Osteoblast (primary cell): ENCODE data around the gene TSPAN16. TPM values are rescaled to one million over a fixed set of nuclear protein-coding genes. Genes with fewer than 3 reads are reported as not detected.
A peak's percentile ranks its signal among the peaks of the same experiment; 100 is the strongest.
"Not testable (repeated sequence)": the region's sequence is repeated elsewhere in the genome, so short reads cannot be mapped to it uniquely, and the experiment has no call there.

ENCODE experiments used
- DNase-seq: peaks from one replicate; pipeline ENCODE4 v3.0.0; 2011; ENCODE audit warnings: low spot score, mixed read lengths; ENCODE audit not compliant: insufficient read length; ENCODE audit errors: missing footprints
- H2AFZ ChIP-seq: 2 replicates; pipeline ENCODE4 v1.6.0; 2011; ENCODE audit warnings: mild to moderate bottlenecking, low read length
- H3K27ac ChIP-seq: 2 replicates; pipeline ENCODE4 v1.5.1; 2011; ENCODE audit warnings: mild to moderate bottlenecking, low read depth, low read length, moderate library complexity
- H3K27me3 ChIP-seq: 2 replicates; pipeline ENCODE4 v1.6.0; 2012; ENCODE audit warnings: mild to moderate bottlenecking, control low read depth, inconsistent platforms, low read length, moderate library complexity; ENCODE audit not compliant: insufficient read depth
- H3K36me3 ChIP-seq: 2 replicates; pipeline ENCODE4 v1.5.1; 2011; ENCODE audit warnings: mild to moderate bottlenecking, low read length, control low read depth, moderate library complexity; ENCODE audit not compliant: insufficient read depth
- H3K4me1 ChIP-seq: 2 replicates; pipeline ENCODE4 v1.5.1; 2011; ENCODE audit warnings: mild to moderate bottlenecking, low read length, control low read depth, moderate library complexity; ENCODE audit not compliant: insufficient read depth
- H3K4me2 ChIP-seq: 2 replicates; pipeline ENCODE4 v1.6.0; 2011; ENCODE audit warnings: mild to moderate bottlenecking, low read length; ENCODE audit not compliant: insufficient read depth
- H3K4me3 ChIP-seq: fragments of 200-600 bp; sonication (generic); 3 replicates; pipeline ENCODE4 v1.5.1; 2012; ENCODE audit warnings: mild to moderate bottlenecking, low read length, inconsistent platforms; ENCODE audit not compliant: insufficient read depth
- H3K79me2 ChIP-seq: 2 replicates; pipeline ENCODE4 v1.6.0; 2012; ENCODE audit warnings: mild to moderate bottlenecking, low read length, control low read depth, inconsistent platforms; ENCODE audit not compliant: insufficient read depth
- H3K9me3 ChIP-seq: 2 replicates; pipeline ENCODE4 v1.5.1; 2011; ENCODE audit warnings: low read depth, low read length, control low read depth
- H4K20me1 ChIP-seq: 2 replicates; pipeline ENCODE4 v1.6.0; 2012; ENCODE audit warnings: mild to moderate bottlenecking, low read length, control low read depth; ENCODE audit not compliant: insufficient read depth
- CTCF ChIP-seq: IDR thresholded peaks from 2 replicates; pipeline ENCODE4 v1.5.1; 2011; ENCODE audit warnings: mild to moderate bottlenecking, low read depth, low read length, moderate library complexity; ENCODE audit errors: extremely low read depth
- total RNA-seq: library from RNA; depleted of rRNA; stranded (reverse); fragments of >200 nt; gene quantifications from 2 replicates; pipeline ENCODE4 v1.2.3, GENCODE V29; 2012

Gene TSPAN16
- total RNA-seq, 1 donor = not detected

DNA sequence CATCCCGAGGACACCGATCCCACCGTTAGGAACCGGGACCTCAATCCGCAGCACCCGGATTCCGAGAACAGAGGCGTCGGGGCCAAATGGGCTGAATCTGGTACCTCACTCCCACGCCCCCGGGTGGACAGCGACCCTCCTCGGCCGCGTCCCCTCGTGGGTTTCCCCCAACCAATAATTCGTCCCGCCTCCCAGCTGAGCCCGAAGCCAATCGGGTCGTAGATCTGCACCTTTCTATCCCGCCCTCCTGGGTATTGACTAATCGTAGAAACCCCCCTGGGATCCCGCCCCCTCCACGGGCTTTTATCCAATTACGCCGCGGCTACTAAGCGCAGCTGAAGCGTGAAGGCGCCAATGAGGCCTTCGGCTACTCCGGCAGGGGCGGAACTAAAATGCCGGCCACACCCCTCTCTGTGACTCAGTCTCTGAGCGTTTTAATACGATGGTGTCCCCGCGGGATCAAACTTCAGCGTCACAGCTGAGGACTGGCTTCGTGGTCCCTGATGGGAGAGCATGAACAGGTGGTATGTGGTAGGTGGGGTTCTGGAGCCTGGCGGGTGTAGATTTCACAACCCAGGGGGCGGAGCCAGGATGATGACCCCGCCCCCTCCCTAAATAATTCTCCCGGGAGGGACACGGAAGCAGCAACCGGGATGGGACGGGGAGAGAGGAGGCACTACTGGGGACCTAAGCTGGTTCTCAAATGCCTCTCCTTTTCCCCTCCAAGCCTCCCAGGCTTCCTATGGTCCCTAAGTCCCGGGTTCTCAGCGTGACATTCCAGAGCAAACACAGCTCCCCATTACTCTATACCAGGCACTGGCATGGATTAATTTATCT is 50.4 kb downstream of the TSPAN16 start, which contains the start of the genes CCDC159 and TMEM205:
TSS of gene CCDC159 (plus strand) at position 416 of the 837 bp plus-strand sequence. CDS start at position 504, 88 bp downstream.
TSS of gene TMEM205 (minus strand) at position 165 of the 837 bp plus-strand sequence. CDS start 649 bp downstream, outside the sequence.
- peak within 1 kb of the TSS; percentile 90 for H3K4me2 ChIP-seq
- H3K4me3 ChIP-seq = peak within 1 kb of the TSS; percentile 86
- peak within 1 kb of the TSS; percentile 91 for H2AFZ ChIP-seq
- H3K9me3 ChIP-seq = no peaks in the 10 kb centered on the region
- H3K36me3 ChIP-seq = peaks cover 6% of the 10 kb centered on the region
- H3K79me2 ChIP-seq = no peaks in the 10 kb centered on the region
- peaks cover 14% of the 10 kb centered on the region for H4K20me1 ChIP-seq
- H3K27ac ChIP-seq = peak within 1 kb of the TSS; percentile 78
- peak; percentile 99 for DNase-seq
- H3K4me1 ChIP-seq = peaks cover 21% of the 10 kb centered on the region
- no peak for TF ChIP-seq CTCF
- no peaks in the 10 kb centered on the region for H3K27me3 ChIP-seq

DNA sequence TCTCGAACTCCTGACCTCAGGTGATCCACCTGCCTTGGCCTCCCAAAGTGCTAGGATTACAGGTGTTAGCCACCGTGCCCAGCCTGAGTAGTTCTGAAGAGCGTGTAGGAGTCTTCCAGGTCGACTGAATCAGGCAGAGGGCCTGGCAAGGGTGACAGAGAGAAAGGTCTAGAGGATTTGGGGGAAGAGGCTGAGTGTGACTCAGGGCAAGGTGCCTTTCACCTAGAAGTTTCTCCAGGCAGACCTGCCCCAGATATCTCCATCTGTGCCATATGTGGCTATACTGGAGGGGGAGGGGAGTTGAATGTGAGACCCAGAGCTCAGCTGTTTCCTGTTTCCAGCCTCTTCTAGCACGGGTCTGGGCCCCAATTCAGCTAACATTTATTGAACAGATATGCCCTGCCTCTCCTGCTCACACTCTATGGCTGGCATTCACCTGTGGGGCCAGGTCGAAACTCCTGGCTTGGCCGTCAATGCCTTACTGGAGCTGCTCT is 51.6 kb downstream of the TSPAN16 start:
- H3K27me3 ChIP-seq = no peaks in the 10 kb centered on the region
- peaks cover 21% of the 10 kb centered on the region for H3K4me1 ChIP-seq
- H3K4me3 ChIP-seq = no peak overlapping the region
- H3K9me3 ChIP-seq = no peaks in the 10 kb centered on the region
- peaks cover 4% of the 10 kb centered on the region for H3K36me3 ChIP-seq
- no peaks in the 10 kb centered on the region for H3K79me2 ChIP-seq
- H4K20me1 ChIP-seq = peaks cover 12% of the 10 kb centered on the region
- H3K4me2 ChIP-seq = no peak overlapping the region
- TF ChIP-seq CTCF = no peak
- DNase-seq = no peak
- no peak overlapping the region for H2AFZ ChIP-seq
- no peak overlapping the region for H3K27ac ChIP-seq

DNA sequence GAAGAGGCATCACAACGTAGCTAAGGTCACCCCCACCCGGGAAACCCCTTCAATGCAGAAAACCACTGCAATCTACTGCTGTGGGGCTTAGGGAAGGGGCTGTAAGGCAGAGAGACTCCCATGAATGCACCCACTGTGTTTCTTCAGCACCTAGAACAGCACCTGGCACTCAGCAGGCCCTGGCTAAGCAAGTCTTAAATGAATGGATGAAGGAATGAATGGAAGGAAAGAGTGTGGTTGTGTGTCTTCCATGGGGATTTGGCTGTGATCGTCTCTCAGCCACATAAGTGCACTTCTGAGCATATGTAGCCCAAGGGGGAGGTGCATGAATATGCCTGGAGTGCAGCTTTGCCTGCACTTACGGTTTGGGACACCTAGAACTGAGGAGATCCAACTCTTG is 53.2 kb downstream of the TSPAN16 start:
- peak; percentile 52 for DNase-seq
- H3K36me3 ChIP-seq = no peaks in the 10 kb centered on the region
- no peaks in the 10 kb centered on the region for H3K27me3 ChIP-seq
- H3K4me2 ChIP-seq = no peak overlapping the region
- no peak overlapping the region for H2AFZ ChIP-seq
- no peaks in the 10 kb centered on the region for H3K9me3 ChIP-seq
- H3K79me2 ChIP-seq = no peaks in the 10 kb centered on the region
- H3K27ac ChIP-seq = no peak overlapping the region
- H3K4me1 ChIP-seq = peaks cover 18% of the 10 kb centered on the region
- no peak for TF ChIP-seq CTCF
- no peaks in the 10 kb centered on the region for H4K20me1 ChIP-seq
- no peak overlapping the region for H3K4me3 ChIP-seq

GRCh38 chr19:11354102-11354501 is 58.1 kb downstream of the TSPAN16 start:
- Histone ChIP-seq H3K79me2 (peaks cover 11% of the 10 kb centered on the region), H4K20me1 (peaks cover 24% of the 10 kb centered on the region)
- H3K4me3 ChIP-seq, H3K4me2 ChIP-seq, H3K27me3 ChIP-seq, H3K27ac ChIP-seq, H2AFZ ChIP-seq, H3K4me1 ChIP-seq, H3K9me3 ChIP-seq, H3K36me3 ChIP-seq, DNase-seq: not testable (repeated sequence)
